GM18517 (cell line): Measurements from ENCODE around the gene CYB561D2.

Experiments used
- ATAC-seq: cut with Tn5 transposase; IDR thresholded peaks from one replicate; pipeline ENCODE4 v1.9.1; 2021; ENCODE audit warnings: mild to moderate bottlenecking, moderate library complexity; ENCODE audit not compliant: unreplicated experiment

CYB561D2 gene

DNA sequence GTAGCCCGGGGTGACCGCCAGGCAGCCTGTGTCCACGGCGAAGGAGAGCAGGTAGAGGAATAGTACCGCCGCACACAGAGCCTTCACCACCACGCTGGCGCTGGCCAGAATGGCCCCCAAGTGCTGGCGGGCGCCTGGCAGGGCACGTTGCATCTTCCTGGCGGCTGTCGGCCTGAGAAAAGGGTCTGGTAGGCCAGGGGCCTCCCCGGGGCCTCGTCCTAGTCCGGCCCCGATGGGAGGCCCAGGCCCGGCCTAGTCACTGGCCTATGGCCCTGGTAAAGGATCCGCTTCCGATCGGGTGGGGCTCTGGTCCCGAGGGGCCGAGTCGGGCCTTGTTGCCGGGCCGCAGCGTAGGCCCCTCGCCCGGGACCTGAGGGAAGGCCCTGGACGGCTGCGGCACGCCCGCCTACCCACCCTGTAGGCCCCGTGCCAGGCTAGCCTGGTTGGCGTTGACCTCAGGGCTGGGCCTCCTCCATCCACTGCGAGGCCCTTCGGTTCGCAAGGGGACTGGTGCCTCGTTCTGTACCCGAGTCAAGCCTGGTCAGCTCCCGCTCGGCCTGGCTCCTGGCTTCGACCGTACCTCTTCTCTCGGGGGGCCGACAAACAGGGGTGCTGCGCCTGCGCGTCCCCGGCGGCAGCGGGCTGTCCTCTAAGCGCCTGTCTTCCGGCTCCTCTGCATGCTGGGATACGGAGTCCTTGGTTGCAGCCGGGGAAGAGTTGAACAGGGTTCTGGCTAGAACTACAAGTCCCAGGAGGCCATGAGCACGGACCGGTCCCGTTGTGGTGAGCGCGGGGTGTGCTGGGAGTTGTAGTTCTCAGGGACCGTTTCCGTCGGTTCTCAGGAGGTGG, 8.5 kb downstream of the CYB561D2 start, which contains the start of gene TMEM115:
Gene TMEM115 (minus strand): TSS at position 611 of the 849 bp plus-strand sequence. CDS start 458 bp downstream, at position 153.
- ATAC-seq = peak; percentile 98

GRCh38 chr3:50359760-50360110, 9.1 kb downstream of the CYB561D2 start:
- ATAC-seq = no peak

- ATAC-seq = no peak
These were observed 14.0 kb downstream of the CYB561D2 start for GRCh38 chr3:50364573-50365079.

DNA sequence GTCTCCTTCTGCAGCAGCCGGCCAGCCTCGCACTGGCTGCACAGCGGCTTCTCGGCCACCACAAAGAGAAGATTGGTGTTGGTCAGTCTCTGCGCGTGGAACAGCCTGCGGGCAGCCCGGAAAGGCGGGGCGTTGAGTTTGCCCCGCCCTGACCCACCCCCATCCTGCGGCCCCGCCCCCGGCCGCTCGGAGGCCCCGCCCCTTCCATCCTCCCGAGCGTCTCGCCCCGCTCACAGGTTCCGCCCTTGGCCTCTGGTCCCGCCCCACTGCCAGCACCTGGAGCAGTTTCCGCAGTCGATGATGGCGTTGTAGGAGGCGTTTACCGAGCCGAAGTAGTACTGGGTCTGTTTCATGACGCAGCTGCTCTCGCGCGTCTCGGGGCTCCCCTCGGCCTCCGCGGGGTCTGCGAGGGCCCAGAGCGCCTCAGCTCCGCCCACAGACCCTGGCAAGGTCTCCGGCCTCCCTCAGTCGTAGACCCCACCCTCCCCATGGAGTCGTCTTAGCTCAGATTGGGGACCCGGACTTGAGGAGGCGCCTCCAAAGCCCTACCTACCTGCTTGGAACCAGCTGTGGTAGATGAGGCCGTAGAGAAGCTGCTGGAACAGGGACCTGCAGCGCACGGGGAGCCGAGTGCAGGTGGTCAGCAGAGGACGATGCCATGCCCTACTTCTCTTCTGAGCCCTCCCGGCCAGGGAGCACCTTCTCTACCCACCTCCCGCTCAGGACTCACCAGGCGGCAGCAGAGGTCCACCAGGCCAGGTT, 14.6 kb downstream of the CYB561D2 start:
- peak; percentile 81 for ATAC-seq

- ATAC-seq = no peak
These were observed 15.2 kb downstream of the CYB561D2 start for GRCh38 chr3:50365842-50366220.

GRCh38 chr3:50369012-50369670, 18.5 kb downstream of the CYB561D2 start:
- ATAC-seq = no peak

DNA sequence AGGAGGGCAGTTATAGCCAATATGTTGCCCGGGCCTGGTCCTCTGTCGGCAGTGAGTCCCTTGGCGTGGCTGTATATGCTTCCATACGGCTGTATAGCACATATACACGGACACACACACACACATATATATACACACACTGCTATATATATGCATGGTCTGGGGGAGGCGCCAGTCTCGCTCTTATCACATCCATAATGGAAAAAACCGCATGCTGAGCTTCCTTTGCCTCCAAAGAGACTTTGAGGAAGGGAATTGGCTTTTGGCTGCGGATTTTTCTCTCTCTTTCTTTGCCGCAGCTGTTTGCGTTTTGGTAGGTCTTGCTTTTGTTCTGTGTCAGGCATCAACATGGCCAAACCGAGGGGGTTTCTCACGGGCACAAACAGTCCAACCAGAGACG, 19.9 kb downstream of the CYB561D2 start:
- ATAC-seq = no peak

DNA sequence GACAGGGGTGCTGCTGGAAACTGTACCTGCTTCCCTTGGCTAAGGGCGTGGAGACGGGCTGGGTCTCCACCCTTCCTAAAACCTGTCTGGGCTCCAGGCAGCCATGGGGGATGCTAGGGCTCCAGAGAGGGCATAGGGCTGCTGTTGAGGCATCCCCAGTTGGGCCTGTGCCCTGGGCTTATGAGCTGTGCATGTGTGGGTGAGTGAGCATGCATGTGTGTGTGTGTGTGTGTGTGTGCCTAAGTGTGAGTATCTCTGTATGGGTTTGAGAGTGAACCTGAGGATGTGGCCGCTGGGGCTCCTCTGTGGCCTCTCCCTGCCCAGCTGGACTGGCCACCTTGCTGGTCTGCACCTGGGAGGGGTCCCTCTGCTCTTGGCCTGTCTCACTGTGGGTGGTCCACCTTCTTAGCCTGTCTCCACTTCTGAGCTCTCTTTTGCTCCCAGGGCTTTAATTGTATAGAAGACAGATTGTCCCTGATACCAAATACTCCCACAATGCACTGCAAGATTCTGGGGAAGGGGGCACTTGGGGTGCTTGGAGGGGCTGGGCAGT, 20.5 kb downstream of the CYB561D2 start:
- ATAC-seq = no peak

GRCh38 chr3:50372349-50372748, 21.7 kb downstream of the CYB561D2 start:
- ATAC-seq = no peak

- no peak for ATAC-seq
These were observed 22.7 kb downstream of the CYB561D2 start for GRCh38 chr3:50373146-50374051.

- ATAC-seq = no peak
These were observed 23.9 kb downstream of the CYB561D2 start for GRCh38 chr3:50374363-50375257.

GRCh38 chr3:50375258-50375931, 24.7 kb downstream of the CYB561D2 start:
- no peak for ATAC-seq

- ATAC-seq = no peak
These were observed 27.4 kb downstream of the CYB561D2 start for GRCh38 chr3:50378024-50378423.

GRCh38 chr3:50378757-50379156, 28.1 kb downstream of the CYB561D2 start:
- no peak for ATAC-seq

DNA sequence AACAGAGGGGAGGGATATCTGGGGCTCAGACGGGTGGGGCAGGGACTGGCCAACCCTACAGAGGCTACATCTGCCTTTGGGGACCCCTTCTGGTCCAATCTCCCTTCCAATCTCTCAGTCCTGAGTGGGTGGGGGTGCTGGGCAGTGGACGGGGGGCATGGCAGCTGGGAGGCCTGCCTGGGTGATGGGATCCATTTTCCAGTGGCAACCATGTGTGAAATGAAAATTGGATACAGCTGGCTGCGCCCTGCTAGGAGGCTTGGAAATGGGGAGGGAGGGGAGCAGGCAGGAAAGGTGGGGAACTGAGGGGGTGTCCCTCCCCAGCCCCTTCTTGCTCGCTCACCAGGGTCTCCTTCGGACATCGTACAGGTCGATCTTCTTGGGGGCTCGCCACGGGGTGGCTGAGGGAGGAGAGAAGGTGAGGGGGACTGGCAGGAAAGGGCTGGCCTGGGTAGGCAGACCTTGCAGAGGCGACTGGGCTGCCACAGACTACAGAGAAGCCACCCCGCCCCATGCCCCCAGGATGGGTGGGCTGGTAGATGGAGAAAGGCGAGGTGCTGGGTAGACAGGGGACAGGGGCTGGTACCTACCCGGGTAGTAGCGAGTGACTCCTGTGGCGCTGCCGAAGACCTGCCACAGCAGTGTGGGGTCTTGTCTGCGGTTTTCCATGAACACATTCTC, 29.9 kb downstream of the CYB561D2 start:
- no peak for ATAC-seq

DNA sequence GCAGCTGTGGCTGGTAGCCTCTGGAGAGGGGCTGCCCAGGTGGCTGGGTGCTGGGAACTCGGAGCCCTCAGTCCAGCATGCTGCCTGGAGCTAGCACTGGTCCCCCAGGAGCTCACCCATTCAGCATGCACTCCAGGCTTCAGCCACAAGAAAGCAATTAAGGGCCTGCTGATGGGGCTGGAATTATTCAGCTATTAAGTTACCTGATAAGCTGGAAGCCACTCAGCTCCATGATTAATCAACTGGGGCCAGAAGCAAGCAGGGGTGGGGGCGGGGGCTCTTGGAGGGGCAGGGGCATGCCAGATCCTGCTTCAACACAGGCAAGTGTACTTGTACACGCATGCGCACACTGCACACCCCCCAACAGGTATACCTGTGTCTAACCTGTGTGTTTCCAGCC, 30.7 kb downstream of the CYB561D2 start:
- no peak for ATAC-seq

DNA sequence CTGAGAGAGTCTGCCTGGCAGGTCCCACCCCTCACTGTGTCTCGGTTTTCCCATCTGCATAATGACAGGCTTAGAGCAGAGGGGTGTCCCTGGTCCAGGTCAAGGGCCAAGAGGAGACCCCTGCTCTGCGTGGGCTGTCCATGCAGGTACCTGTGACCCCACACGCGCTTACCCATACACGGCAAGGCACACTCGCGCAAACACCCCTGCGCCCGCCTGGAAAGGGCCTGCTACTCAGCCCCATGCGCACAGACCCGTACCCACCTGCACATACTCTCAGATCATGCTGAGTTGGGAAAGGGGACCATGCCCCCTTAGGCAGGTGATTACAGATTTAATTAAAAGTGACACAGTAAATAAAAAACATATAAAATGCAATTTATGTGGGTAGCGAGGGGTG, 32.1 kb downstream of the CYB561D2 start:
- ATAC-seq = no peak

DNA sequence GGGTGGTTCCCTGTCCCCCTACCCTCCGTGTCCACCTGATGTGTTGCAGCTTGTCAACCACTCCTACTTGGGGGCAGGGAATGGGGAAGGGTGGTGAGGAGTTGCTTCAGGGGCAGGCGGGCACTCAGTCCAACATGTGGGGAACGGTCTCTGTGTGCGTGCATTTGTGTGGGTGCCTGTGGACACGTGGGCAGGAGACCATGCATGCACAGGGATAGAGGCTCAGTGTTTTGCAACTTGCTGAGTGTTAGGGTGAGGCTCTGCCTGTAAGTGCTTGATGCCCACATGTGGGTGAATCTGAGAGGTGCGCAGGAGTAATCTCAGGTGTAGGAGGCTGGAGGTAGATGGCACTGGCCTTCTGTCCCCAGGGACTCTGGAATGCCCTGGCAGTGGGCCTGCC, 33.1 kb downstream of the CYB561D2 start:
- no peak for ATAC-seq
